Endothelial cell of umbilical vein (primary cell): Measurements from ENCODE around the gene THOC5. TPM values are rescaled to one million over a fixed set of nuclear protein-coding genes. Genes with fewer than 3 reads are reported as not detected.

Experiments used
- BruUV-seq: library from RNA; stranded (reverse); fragments of 400-500 nt; replicated peaks from 2 replicates; lab custom pipeline; 2021; lab: Mats Ljungman, UMichigan
- CTCF ChIA-PET: fragments of 300-600, 350-600 bp; sonication (Branson Sonifier 250); formaldehyde crosslinking; loops from one replicate; lab custom pipeline; 2021; ENCODE audit warnings: antibody characterized with exemption, inconsistent platforms; lab: Charles Lee
- POLR2A ChIA-PET: fragments of 300-600, 350-600 bp; sonication (Branson Sonifier 250); formaldehyde crosslinking; loops from one replicate; lab custom pipeline; 2021; ENCODE audit warnings: antibody characterized with exemption, inconsistent platforms; lab: Charles Lee
- DNase-seq: peaks from one replicate; pipeline ENCODE4 v3.0.0-alpha.2; 2011; ENCODE audit warnings: low read depth, low spot score
- FAIRE-seq: peaks from 2 replicates; lab custom pipeline; 2011; peaks lifted over from hg19 to GRCh38; lab: Jason Lieb, UNC
- H2AFZ ChIP-seq: 2 replicates; pipeline ENCODE4 v1.6.0; 2012; ENCODE audit warnings: low read depth, low read length, control low read depth, inconsistent platforms
- H3K27ac ChIP-seq: 2 replicates; pipeline ENCODE4 v1.5.1; 2011; ENCODE audit warnings: low read depth, mild to moderate bottlenecking, control low read depth, low read length, moderate library complexity; ENCODE audit not compliant: insufficient read depth
- H3K27me3 ChIP-seq, 2 experiments: 2 replicates each; pipeline versions ENCODE4 v1.6.0 to v1.6.1; 2011; ENCODE audit warnings: low read length in 2 of 2, mixed read lengths in 1 of 2; ENCODE audit not compliant: control insufficient read depth in 2 of 2, insufficient read depth in 2 of 2
- H3K36me3 ChIP-seq, 2 experiments: 2 replicates in 1 of 2; 3 replicates in 1 of 2; pipeline ENCODE4 v1.5.1; 2011; ENCODE audit warnings: low read length in 2 of 2, mild to moderate bottlenecking in 1 of 2, moderate library complexity in 1 of 2; ENCODE audit not compliant: control insufficient read depth in 2 of 2, insufficient read depth in 2 of 2; ENCODE audit errors: extremely low read depth in 1 of 2
- H3K4me1 ChIP-seq: 3 replicates; pipeline ENCODE4 v1.5.1; 2011; ENCODE audit warnings: mild to moderate bottlenecking, low read length; ENCODE audit not compliant: control insufficient read depth, insufficient read depth; ENCODE audit errors: extremely low read depth
- H3K4me2 ChIP-seq: 2 replicates; pipeline ENCODE4 v1.6.1; 2011; ENCODE audit warnings: low read length, control low read depth, mixed read lengths; ENCODE audit not compliant: insufficient read depth
- H3K4me3 ChIP-seq, 3 experiments: fragments of 200-600 bp in 1 of 3; sonication (generic), shearing (Covaris generic) in 1 of 3; replicated peaks in 1 of 3; 2 replicates each; pipeline ENCODE4 v1.5.1; 2011 to 2016; ENCODE audit warnings: control low read depth in 3 of 3, low read length in 3 of 3, mild to moderate bottlenecking in 2 of 3, inconsistent platforms in 1 of 3, low read depth in 1 of 3, moderate library complexity in 1 of 3; ENCODE audit not compliant: insufficient read depth in 1 of 3
- H3K79me2 ChIP-seq: 2 replicates; pipeline ENCODE4 v1.6.0; 2012; ENCODE audit warnings: low read length, inconsistent platforms; ENCODE audit not compliant: control insufficient read depth, insufficient read depth
- H3K9ac ChIP-seq: replicated peaks from 2 replicates; pipeline ENCODE3; 2011; ENCODE audit warnings: low read length, control low read depth; ENCODE audit not compliant: insufficient read depth; ENCODE audit errors: extremely low read depth
- H3K9me1 ChIP-seq: replicated peaks from 3 replicates; pipeline ENCODE4 v1.6.0; 2011; ENCODE audit warnings: mild to moderate bottlenecking, low read length; ENCODE audit not compliant: control insufficient read depth, insufficient read depth; ENCODE audit errors: extremely low read depth
- H3K9me3 ChIP-seq: replicated peaks from 2 replicates; pipeline ENCODE4 v1.5.1; 2012; ENCODE audit warnings: low read length, inconsistent platforms; ENCODE audit not compliant: control insufficient read depth, insufficient read depth
- H4K20me1 ChIP-seq: replicated peaks from 2 replicates; pipeline ENCODE3; 2011; ENCODE audit warnings: mild to moderate bottlenecking, low read length; ENCODE audit not compliant: control insufficient read depth, insufficient read depth; ENCODE audit errors: extremely low read depth
- EZH2 ChIP-seq: IDR thresholded peaks from 2 replicates; pipeline ENCODE4 v1.6.1; 2012; ENCODE audit warnings: borderline replicate concordance, low read depth, mild to moderate bottlenecking, moderate library complexity, low read length, inconsistent platforms; ENCODE audit not compliant: severe bottlenecking
- FOS ChIP-seq: IDR thresholded peaks from 2 replicates; pipeline ENCODE4 v1.6.1; 2011; ENCODE audit warnings: mild to moderate bottlenecking, low read length, moderate library complexity, borderline replicate concordance; ENCODE audit not compliant: insufficient read depth
- GATA2 ChIP-seq: IDR thresholded peaks from 2 replicates; pipeline ENCODE4 v1.7.0; 2011; ENCODE audit warnings: low read depth, mild to moderate bottlenecking, moderate library complexity, mixed read lengths, low read length; ENCODE audit not compliant: insufficient read length, insufficient read depth
- JUN ChIP-seq: IDR thresholded peaks from 2 replicates; pipeline ENCODE4 v1.6.1; 2011; ENCODE audit warnings: borderline replicate concordance, low read depth; ENCODE audit not compliant: insufficient read length, insufficient read depth
- MYC ChIP-seq: IDR thresholded peaks from one replicate; pipeline ENCODE4 v1.6.1; 2011; ENCODE audit warnings: mild to moderate bottlenecking, low read depth, low read length
- POLR2A ChIP-seq: IDR thresholded peaks from 2 replicates; pipeline ENCODE4 v1.6.1; 2012; ENCODE audit warnings: low read depth, mild to moderate bottlenecking, control low read depth, low read length
- POLR2AphosphoS5 ChIP-seq: IDR thresholded peaks from 2 replicates; pipeline ENCODE4 v1.6.1; 2012; ENCODE audit warnings: low read depth, mild to moderate bottlenecking, control low read depth, low read length, moderate library complexity; ENCODE audit not compliant: insufficient read depth
- dilution Hi-C: fragments of 300-500 bp; cut with MboI; formaldehyde crosslinking; loops from one replicate; pipeline ENCODE4 v1.15.0; 2019; ENCODE audit warnings: low sequenced_read_pairs; ENCODE audit not compliant: extremely low pct_ligation_motif_present
- intact Hi-C: fragments of 100-400 bp; cut with micrococcal nuclease; formaldehyde crosslinking; loops from one replicate; pipeline ENCODE4 v1.10.0; 2022
- polyA plus RNA-seq, 4 experiments: library from polyadenylated mRNA; depleted of rRNA in 3 of 4; stranded (reverse) in 3 of 4; unstranded in 1 of 4; fragments of >200 nt; gene quantifications; 2 replicates each; pipeline versions ENCODE4 v1.2.1 to v1.2.3, GENCODE V29; 2011 to 2012; ENCODE audit warnings: missing spikeins in 1 of 4
- total RNA-seq: library from RNA; stranded (reverse); gene quantifications from 2 replicates; pipeline ENCODE4 v1.2.3, GENCODE V29; 2021
- TF ChIP-seq, protein P1 (sequence below): IDR thresholded peaks from 2 replicates; pipeline ENCODE4 v1.6.1; 2011; ENCODE audit not compliant: insufficient read depth, insufficient read length
- TF ChIP-seq, protein P2 (sequence below), 2 donors: IDR thresholded peaks; 1 replicate in 1 of 2; 2 replicates in 1 of 2; pipeline ENCODE4 v1.5.1; 2011; ENCODE audit warnings: low read length in 2 of 2, mild to moderate bottlenecking in 2 of 2, moderate library complexity in 2 of 2, control low read depth in 1 of 2, inconsistent platforms in 1 of 2, low read depth in 1 of 2; ENCODE audit not compliant: insufficient read depth in 1 of 2; ENCODE audit errors: extremely low read depth in 1 of 2

The THOC5 gene
- total and polyA plus RNA-seq, 2 donors (not counting 3 experiments of a cell fraction or from before 2014, with no cell fraction given): 35.0 to 82.9 TPM

DNA sequence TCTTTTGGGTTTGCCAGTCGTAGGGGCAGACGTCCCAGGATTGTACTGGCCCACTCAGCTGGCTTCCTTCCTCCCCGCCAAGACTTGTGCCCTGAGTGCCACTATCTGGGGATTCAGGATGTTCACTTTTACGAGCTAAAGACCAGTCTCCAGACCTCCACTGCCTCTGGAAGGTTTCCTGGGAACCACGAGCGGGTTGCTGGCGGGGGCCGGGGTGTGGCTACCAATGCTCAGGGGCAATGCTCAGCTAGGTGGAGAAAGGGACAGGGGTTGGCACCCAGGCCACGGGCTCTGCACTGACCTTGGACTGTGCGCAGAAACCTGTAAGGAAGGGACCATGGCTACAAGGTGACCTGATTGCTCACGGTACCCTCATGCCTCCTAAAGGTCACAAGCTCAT lies 71.3 kb downstream of the THOC5 start:
- no peaks in the 10 kb centered on the region for H4K20me1 ChIP-seq
- peaks cover 41 to 42% of the 10 kb centered on the region in 2 experiments for H3K27me3 ChIP-seq
- H3K4me3 ChIP-seq: no peak overlapping the region
- H3K9ac ChIP-seq: no peak overlapping the region
- no peak overlapping the region for H2AFZ ChIP-seq
- dilution Hi-C loops (no loop called here), intact Hi-C loops (no loop called here)
- no peaks in the 10 kb centered on the region for H3K9me1 ChIP-seq
- H3K9me3 ChIP-seq: no peaks in the 10 kb centered on the region
- H3K79me2 ChIP-seq: no peaks in the 10 kb centered on the region
- no peak overlapping the region for H3K27ac ChIP-seq
- no peak overlapping the region for H3K4me2 ChIP-seq
- peaks cover 5% of the 10 kb centered on the region for H3K4me1 ChIP-seq
- CTCF ChIA-PET: interaction anchor here (0.8 to 1.4 kb wide), 3 partner anchors 8 to 13 kb away, joined by 3 to 6 read pairs (median 4); no protein-coding TSS in a partner anchor
- FAIRE-seq (no peak), DNase-seq (no peak)
- TF ChIP-seq, protein P1, sequence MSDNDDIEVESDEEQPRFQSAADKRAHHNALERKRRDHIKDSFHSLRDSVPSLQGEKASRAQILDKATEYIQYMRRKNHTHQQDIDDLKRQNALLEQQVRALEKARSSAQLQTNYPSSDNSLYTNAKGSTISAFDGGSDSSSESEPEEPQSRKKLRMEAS: no peak
- no peak for TF ChIP-seq POLR2AphosphoS5
- TF ChIP-seq FOS: no peak
- TF ChIP-seq POLR2A: no peak
- TF ChIP-seq, protein P2, sequence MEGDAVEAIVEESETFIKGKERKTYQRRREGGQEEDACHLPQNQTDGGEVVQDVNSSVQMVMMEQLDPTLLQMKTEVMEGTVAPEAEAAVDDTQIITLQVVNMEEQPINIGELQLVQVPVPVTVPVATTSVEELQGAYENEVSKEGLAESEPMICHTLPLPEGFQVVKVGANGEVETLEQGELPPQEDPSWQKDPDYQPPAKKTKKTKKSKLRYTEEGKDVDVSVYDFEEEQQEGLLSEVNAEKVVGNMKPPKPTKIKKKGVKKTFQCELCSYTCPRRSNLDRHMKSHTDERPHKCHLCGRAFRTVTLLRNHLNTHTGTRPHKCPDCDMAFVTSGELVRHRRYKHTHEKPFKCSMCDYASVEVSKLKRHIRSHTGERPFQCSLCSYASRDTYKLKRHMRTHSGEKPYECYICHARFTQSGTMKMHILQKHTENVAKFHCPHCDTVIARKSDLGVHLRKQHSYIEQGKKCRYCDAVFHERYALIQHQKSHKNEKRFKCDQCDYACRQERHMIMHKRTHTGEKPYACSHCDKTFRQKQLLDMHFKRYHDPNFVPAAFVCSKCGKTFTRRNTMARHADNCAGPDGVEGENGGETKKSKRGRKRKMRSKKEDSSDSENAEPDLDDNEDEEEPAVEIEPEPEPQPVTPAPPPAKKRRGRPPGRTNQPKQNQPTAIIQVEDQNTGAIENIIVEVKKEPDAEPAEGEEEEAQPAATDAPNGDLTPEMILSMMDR (IDR thresholded peaks at IDR 0.05; ENCODE audit: extremely low read depth in 1 of 2, insufficient read depth in 1 of 2, low read depth in 1 of 2, low read length in 2 of 2): no peak
- TF ChIP-seq JUN: no peak
- TF ChIP-seq MYC: no peak
- no peak for TF ChIP-seq GATA2
- TF ChIP-seq EZH2: no peak
- POLR2A ChIA-PET: no interaction called here
- BruUV-seq: no TSS peak
- no peaks in the 10 kb centered on the region for H3K36me3 ChIP-seq
